GM18526 (cell line): ENCODE measurements around the gene F2.

Experiments
- POLR2A ChIP-seq: IDR thresholded peaks from 3 replicates; pipeline ENCODE4 v1.6.1; 2011; ENCODE audit not compliant: insufficient read length; ENCODE audit errors: extremely low read depth

The F2 gene

DNA sequence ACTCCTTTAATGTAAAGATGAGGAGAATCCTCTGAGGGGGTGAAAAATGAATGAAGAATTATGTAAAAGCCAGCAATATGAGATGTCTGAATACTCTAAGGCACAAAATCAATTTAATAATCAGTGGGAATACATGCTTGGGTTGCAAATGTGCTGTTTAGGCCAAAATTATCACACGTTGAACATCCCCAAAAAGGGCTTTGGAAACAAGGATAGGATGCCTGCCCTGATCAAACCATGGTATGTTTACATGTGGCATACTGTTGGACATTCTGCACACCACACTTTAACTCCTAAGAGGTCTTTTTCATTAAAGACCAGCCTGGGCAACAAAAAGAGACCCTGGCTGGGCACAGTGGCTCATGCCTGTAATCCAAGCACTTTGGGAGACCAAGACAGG is 26.3 kb downstream of the F2 start:
- TF ChIP-seq POLR2A: no peak

GRCh38 chr11:46745995-46746394 is 27.0 kb downstream of the F2 start:
- TF ChIP-seq POLR2A: no peak

DNA sequence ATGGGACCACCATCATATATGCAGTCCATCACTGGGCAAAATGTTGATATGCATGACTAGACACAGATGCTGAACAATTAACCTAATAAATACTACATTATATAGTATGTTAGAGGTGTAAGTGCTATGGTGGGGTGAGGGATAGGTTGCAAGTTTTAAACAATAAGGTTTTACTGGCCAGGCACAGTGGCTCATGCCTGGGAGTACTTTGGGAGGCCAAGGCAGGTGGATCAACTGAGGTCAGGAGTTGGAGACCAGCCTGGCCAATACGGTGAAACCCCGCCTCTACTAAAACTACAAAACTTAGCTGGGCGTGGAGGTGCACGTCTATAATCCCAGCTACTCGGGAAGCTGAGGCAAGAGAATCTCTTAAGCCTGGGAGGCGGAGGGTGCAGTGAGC is 28.1 kb downstream of the F2 start:
- no peak for TF ChIP-seq POLR2A

DNA sequence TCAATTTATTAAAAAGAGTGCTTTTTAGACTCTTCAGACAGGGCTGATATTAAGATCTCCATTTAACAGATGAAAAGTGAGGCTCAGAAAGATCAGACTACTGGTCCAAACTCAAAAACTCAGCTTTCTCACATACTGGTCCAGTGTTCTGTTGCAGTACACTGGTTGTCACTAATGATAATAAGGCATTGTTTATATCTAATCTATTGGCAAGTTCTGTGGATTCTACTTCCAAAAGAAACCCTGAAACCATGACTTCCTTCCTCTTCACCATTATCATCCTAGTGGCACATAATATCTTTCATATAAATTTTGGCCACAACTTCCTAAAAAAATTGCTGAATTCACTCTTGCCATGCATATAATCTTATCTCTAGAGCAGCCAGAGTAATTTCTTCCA is 36.9 kb downstream of the F2 start:
- TF ChIP-seq POLR2A: no peak

DNA sequence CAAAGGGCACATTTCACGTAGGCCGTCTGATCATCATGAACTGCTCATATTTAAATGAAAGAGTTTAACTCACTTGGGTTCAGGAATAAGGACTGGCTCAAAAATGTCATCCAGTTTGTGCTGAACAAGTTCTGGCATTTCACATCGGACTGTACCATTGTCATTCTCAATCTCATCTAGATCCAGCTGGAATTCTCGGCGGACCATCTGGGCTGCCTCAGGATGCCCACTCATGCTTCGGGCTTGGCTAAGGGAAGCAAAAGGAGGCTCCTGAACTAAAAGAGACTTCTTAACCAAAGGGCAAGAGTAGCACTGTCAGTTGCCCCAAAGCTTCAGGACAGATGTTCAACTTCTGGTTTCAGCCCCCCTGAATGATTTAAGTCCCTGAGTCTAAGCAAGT is 40.2 kb downstream of the F2 start:
- no peak for TF ChIP-seq POLR2A

DNA sequence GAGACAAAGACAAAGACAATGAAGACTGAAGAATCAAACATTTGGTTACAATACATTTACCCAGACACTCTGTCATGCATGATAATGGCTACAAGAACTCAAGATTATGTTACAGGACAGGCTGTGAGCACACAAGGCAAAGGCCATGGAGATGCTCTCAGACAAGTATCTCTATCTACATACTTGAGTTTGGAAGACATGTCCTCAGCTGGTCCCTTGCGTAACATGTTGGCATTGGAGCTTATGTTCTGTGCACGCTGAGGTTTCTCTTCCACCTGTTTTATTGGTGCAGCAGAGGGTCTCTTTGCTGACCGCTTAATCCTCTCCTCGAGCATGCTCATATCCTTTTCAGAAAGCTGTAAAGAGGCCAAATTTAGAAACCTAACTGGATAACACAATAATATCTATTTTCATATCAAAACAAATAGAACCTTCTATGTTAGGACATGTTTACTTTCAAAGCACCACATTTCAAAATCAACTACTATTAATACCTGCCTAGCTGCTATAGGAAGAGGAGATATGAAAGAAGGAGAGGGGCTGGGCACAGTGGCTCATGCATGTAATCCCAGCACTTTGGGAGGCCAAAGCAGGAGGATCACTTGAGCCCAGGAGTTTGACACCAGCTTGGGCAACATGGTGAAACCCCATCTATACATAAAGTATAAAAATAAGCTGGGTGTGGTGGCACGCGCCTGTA is 41.6 kb downstream of the F2 start:
- TF ChIP-seq POLR2A: no peak

DNA sequence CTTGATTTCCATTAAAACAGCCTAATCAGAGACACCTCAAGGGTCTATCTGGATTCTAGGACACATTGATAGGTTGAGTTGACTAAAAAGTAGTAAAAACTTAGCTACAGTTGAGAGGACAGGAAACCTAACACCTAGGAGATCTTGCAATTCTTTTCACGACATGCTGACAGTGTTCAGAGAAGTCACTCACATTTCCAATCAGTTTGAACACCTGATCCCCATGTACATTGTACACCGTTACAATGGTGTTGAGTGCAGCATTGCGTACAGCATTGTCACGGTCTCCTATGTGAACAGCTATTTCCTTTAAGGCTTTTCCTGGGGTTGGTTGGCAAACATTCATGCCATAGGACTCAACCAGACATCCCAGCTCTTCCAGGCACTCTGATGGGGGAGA is 42.8 kb downstream of the F2 start:
- no peak for TF ChIP-seq POLR2A

DNA sequence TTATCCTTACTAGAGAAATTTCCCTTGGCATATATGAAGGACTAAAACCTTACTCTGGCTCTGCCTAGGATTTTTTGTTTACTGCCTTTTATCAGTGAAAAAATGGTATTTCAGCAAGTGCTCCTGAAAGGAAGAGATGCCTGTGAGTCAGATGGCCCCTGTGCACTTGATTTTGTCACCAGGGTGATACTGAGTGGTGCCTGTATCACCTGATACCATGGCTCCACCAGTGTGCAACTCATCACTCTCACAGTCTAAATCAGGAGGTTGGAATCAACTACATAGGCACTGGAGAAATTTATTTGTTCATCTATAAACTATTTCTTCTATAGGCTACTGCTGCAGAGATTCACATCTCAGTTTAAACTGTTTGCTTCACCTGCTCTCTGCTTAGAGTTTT is 43.2 kb downstream of the F2 start:
- TF ChIP-seq POLR2A: no peak

DNA sequence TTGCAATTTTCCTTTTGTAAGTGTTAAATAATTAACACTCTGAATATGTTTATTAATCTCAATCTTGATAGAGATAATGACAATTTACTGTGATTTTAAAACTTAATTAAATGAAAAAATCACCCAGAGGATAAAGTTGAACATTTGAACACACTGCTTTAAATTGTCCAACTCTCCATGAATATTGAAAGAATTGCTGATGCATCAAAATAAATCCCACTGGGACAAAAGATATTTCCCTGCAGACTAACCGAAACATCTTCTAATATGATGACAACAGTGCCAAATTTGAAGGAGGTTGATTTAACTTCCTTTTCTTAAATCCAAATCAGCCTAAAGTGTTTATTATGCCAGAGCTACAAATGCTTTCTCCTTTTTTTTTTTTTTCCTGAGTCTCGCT is 47.6 kb downstream of the F2 start:
- no peak for TF ChIP-seq POLR2A

GRCh38 chr11:46769636-46770221 is 50.7 kb downstream of the F2 start:
- TF ChIP-seq POLR2A: no peak

DNA sequence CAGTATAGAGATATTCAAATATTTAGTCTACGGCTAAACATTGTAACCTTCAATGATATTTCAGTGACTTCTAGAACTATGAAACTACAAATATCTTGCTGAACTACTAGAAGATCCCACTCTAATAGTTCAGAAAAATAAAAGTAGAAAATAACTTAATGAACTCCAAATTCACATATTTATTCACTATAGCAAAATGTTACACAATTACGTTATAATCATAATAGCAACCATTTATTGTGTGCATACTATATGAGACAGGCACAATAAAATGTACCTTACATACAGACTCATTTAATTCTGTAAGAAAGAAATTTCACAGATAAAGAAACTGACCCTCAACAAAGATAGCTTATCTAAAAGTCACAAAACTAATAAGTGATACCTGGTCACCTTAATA is 57.9 kb downstream of the F2 start:
- TF ChIP-seq POLR2A: no peak

DNA sequence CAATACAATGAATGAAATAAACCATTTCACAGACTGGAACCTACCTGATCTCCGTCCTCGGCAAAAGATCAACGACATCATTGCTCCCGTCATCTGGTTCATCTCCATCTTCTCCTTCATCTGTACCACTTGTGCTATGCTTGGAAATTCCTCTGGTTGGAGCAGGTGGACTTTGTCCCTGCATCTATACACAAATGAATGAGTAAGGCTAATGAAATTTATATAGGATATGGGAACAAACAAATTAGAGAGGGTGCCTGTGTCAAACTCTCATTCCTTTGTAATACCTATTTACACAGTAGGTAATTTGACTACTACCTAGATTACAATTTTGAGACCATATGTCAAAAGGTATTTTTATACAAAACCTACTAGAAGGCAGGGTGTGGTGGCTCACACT is 59.4 kb downstream of the F2 start:
- TF ChIP-seq POLR2A: no peak
